H9 (cell line): Measurements from ENCODE around the gene HAUS1. TPM values are rescaled to one million over a fixed set of nuclear protein-coding genes. Genes with fewer than 3 reads are reported as not detected.

ENCODE experiments used
- DNase-seq: peaks from one replicate; pipeline ENCODE4 v3.0.0-alpha.2; 2017
- H2AFZ ChIP-seq: one replicate; pipeline ENCODE4 v1.6.1; 2013; ENCODE audit warnings: mild to moderate bottlenecking, low read length, control low read depth, moderate library complexity
- H2AK5ac ChIP-seq: 2 replicates; pipeline ENCODE4 v1.6.1; 2013; ENCODE audit warnings: low read length, control low read depth, mixed read lengths; ENCODE audit not compliant: insufficient read length
- H2BK120ac ChIP-seq: one replicate; pipeline ENCODE4 v1.6.1; 2013; ENCODE audit warnings: low read depth, mild to moderate bottlenecking, low read length, control low read depth, inconsistent platforms; ENCODE audit not compliant: poor library complexity, severe bottlenecking
- H2BK12ac ChIP-seq: 2 replicates; pipeline ENCODE4 v1.6.1; 2013; ENCODE audit warnings: low read length, control low read depth, mixed read lengths, low read depth; ENCODE audit not compliant: insufficient read length
- H2BK15ac ChIP-seq: 2 replicates; pipeline ENCODE4 v1.6.1; 2013; ENCODE audit warnings: low read depth, low read length, control low read depth
- H2BK20ac ChIP-seq: one replicate; pipeline ENCODE4 v1.6.1; 2013; ENCODE audit warnings: low read depth, mild to moderate bottlenecking, low read length, control low read depth, inconsistent platforms; ENCODE audit not compliant: poor library complexity, severe bottlenecking
- H2BK5ac ChIP-seq: 2 replicates; pipeline ENCODE4 v1.6.1; 2013; ENCODE audit warnings: low read length, control low read depth, mixed read lengths; ENCODE audit not compliant: insufficient read length
- H3K14ac ChIP-seq: 2 replicates; pipeline ENCODE4 v1.6.1; 2013; ENCODE audit warnings: low read length, control low read depth; ENCODE audit not compliant: insufficient read depth
- H3K18ac ChIP-seq: 2 replicates; pipeline ENCODE4 v1.6.1; 2013; ENCODE audit warnings: low read depth, mild to moderate bottlenecking, mixed read lengths, low read length, control low read depth; ENCODE audit not compliant: insufficient read length
- H3K23ac ChIP-seq: 2 replicates; pipeline ENCODE4 v1.6.1; 2013; ENCODE audit warnings: low read length, control low read depth, mixed read lengths, low read depth; ENCODE audit not compliant: insufficient read length
- H3K23me2 ChIP-seq: 2 replicates; pipeline ENCODE4 v1.6.1; 2013; ENCODE audit warnings: low read depth, mild to moderate bottlenecking, mixed read lengths, low read length, control low read depth; ENCODE audit not compliant: insufficient read length, poor library complexity, severe bottlenecking
- H3K27ac ChIP-seq: 2 replicates; pipeline ENCODE4 v1.5.1; 2013; ENCODE audit warnings: low read length, control low read depth, mixed read lengths, low read depth; ENCODE audit not compliant: insufficient read length
- H3K27me3 ChIP-seq: 2 replicates; pipeline ENCODE4 v1.6.1; 2013; ENCODE audit warnings: low read length, control low read depth, inconsistent platforms; ENCODE audit not compliant: insufficient read depth
- H3K4ac ChIP-seq: 2 replicates; pipeline ENCODE4 v1.6.1; 2013; ENCODE audit warnings: low read depth, mild to moderate bottlenecking, control low read depth, inconsistent platforms, low read length, moderate library complexity
- H3K4me1 ChIP-seq: 2 replicates; pipeline ENCODE4 v1.6.1; 2013; ENCODE audit warnings: low read length, control low read depth, inconsistent platforms; ENCODE audit not compliant: insufficient read depth
- H3K4me2 ChIP-seq: 2 replicates; pipeline ENCODE4 v1.6.1; 2013; ENCODE audit warnings: low read length, control low read depth, mixed read lengths; ENCODE audit not compliant: insufficient read length, insufficient read depth
- H3K56ac ChIP-seq: 2 replicates; pipeline ENCODE4 v1.6.1; 2013; ENCODE audit warnings: low read depth, mild to moderate bottlenecking, mixed read lengths, low read length, control low read depth; ENCODE audit not compliant: insufficient read length
- H3K79me1 ChIP-seq: 2 replicates; pipeline ENCODE4 v1.6.1; 2013; ENCODE audit warnings: low read depth, mild to moderate bottlenecking, moderate library complexity, low read length, control low read depth, inconsistent platforms; ENCODE audit not compliant: insufficient read depth, poor library complexity, severe bottlenecking
- H3K79me2 ChIP-seq: 2 replicates; pipeline ENCODE4 v1.6.1; 2013; ENCODE audit warnings: low read length, control low read depth, inconsistent platforms; ENCODE audit not compliant: insufficient read depth
- H3K9ac ChIP-seq: 2 replicates; pipeline ENCODE4 v1.6.1; 2013; ENCODE audit warnings: low read length, control low read depth, mixed read lengths; ENCODE audit not compliant: insufficient read length; ENCODE audit errors: extremely low read depth
- H3K9me3 ChIP-seq: one replicate; pipeline ENCODE4 v1.6.1; 2013; ENCODE audit warnings: low read depth, low read length, inconsistent platforms; ENCODE audit not compliant: control insufficient read depth
- H3T11ph ChIP-seq: one replicate; pipeline ENCODE4 v1.6.1; 2013; ENCODE audit warnings: mild to moderate bottlenecking, low read length, control low read depth, inconsistent platforms
- H4K20me1 ChIP-seq: one replicate; pipeline ENCODE4 v1.6.1; 2013; ENCODE audit not compliant: control insufficient read depth, insufficient read length, insufficient read depth
- H4K5ac ChIP-seq: 2 replicates; pipeline ENCODE4 v1.6.1; 2013; ENCODE audit warnings: low read depth, mild to moderate bottlenecking, mixed read lengths, low read length, control low read depth; ENCODE audit not compliant: insufficient read length
- H4K8ac ChIP-seq: replicated peaks from 2 replicates; pipeline ENCODE4 v1.6.1; 2013; ENCODE audit warnings: low read length, control low read depth, mixed read lengths, low read depth; ENCODE audit not compliant: insufficient read length
- H4K91ac ChIP-seq: 2 replicates; pipeline ENCODE4 v1.6.1; 2013; ENCODE audit warnings: low read depth, mild to moderate bottlenecking, moderate library complexity, mixed read lengths, low read length, control low read depth; ENCODE audit not compliant: insufficient read length
- H3K27ac Mint-ChIP-seq, 3 experiments: 2 replicates in 2 of 3; 3 replicates in 1 of 3; pipeline ENCODE4 v1.8.0; 2020 to 2021; ENCODE audit warnings: mixed read lengths in 3 of 3, mild to moderate bottlenecking in 1 of 3, moderate library complexity in 1 of 3
- H3K27me3 Mint-ChIP-seq: 2 replicates; pipeline ENCODE4 v1.8.0; 2021; ENCODE audit warnings: low read depth, mild to moderate bottlenecking, moderate library complexity, mixed read lengths
- H3K36me3 Mint-ChIP-seq, 3 experiments: 2 replicates in 2 of 3; 3 replicates in 1 of 3; pipeline ENCODE4 v1.8.0; 2020 to 2021; ENCODE audit warnings: low read depth in 3 of 3, mixed read lengths in 3 of 3; ENCODE audit not compliant: insufficient read depth in 1 of 3
- H3K4me1 Mint-ChIP-seq, 2 experiments: 2 replicates each; pipeline ENCODE4 v1.8.0; 2020; ENCODE audit warnings: mixed read lengths in 2 of 2
- H3K4me3 Mint-ChIP-seq, 2 experiments: 2 replicates in 1 of 2; 3 replicates in 1 of 2; pipeline ENCODE4 v1.8.0; 2020 to 2021; ENCODE audit warnings: mild to moderate bottlenecking in 2 of 2, mixed read lengths in 2 of 2, moderate library complexity in 1 of 2
- H3K9me3 Mint-ChIP-seq, 2 experiments: 2 replicates in 1 of 2; 3 replicates in 1 of 2; pipeline ENCODE4 v1.8.0; 2020; ENCODE audit warnings: mild to moderate bottlenecking in 2 of 2, mixed read lengths in 2 of 2, moderate library complexity in 1 of 2
- WGBS: extraction: QIAGEN DNeasy Blood & Tissue Kit; methylation state at CpG from one replicate; pipeline ENCODE4 v1.1.7; 2013; ENCODE audit warnings: missing lambda C conversion rate, low lambda C conversion rate, mixed read lengths; ENCODE audit not compliant: insufficient read length; ENCODE audit errors: extremely low coverage; 5-methylcytosine and 5-hydroxymethylcytosine counted together
- total RNA-seq: library from RNA; stranded (reverse); gene quantifications from 2 replicates; pipeline ENCODE4 v1.2.1, GENCODE V29; 2021
- TF ChIP-seq, protein P1 (sequence below): fragments of 200-600 bp; sonication (generic); conservative IDR thresholded peaks from 3 replicates; pipeline ENCODE4 v1.8.0; 2021; ENCODE audit warnings: antibody characterized with exemption, mild to moderate bottlenecking

The HAUS1 gene
- total RNA-seq, 1 experiment from 2014 or later: 87.0 TPM

DNA sequence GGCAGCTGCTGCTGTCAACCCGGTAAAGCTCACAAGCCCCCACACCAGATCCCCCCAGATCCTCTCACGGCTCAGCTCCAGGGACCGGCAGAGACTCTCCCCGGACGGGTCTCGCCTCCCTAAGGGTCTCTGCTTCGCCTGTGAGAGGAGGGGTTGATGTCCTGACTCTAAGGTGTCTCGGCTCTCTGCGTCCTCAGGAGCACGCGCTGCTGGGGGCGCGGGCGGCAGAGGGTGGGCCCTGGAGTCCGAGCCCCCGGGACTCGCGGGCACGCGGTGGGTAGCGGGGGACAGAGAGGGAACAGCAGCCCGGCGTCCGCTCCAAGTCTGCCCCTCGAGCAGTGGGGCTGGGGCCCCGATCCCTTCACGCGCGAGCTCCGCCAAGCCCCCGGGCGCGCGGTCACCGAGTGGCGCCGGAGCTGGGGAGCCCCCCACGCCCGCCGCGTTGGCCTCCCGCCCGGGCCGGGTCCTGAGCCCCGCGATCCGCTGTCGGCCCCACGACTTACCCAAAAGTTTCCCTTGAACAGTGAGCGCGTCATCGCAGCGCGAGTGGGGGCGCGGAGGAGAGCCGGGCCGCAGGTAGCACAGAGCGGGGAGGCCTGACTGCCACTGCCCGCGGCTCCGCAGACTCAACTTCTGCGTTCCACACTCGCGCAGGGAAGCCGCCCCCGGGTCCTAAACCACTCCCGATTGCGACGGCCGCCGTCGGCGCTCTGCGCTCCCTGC, 32.4 kb upstream of the HAUS1 start, which contains the start of gene PSTPIP2:
Gene PSTPIP2 (minus strand): TSS at position 608 of the 723 bp plus-strand sequence. CDS start 72 bp downstream, at position 536.
- H4K91ac ChIP-seq: no peak within 1 kb of the TSS
- H3K18ac ChIP-seq: no peak within 1 kb of the TSS
- peak; percentile 49 for DNase-seq
- TF ChIP-seq, protein P1, sequence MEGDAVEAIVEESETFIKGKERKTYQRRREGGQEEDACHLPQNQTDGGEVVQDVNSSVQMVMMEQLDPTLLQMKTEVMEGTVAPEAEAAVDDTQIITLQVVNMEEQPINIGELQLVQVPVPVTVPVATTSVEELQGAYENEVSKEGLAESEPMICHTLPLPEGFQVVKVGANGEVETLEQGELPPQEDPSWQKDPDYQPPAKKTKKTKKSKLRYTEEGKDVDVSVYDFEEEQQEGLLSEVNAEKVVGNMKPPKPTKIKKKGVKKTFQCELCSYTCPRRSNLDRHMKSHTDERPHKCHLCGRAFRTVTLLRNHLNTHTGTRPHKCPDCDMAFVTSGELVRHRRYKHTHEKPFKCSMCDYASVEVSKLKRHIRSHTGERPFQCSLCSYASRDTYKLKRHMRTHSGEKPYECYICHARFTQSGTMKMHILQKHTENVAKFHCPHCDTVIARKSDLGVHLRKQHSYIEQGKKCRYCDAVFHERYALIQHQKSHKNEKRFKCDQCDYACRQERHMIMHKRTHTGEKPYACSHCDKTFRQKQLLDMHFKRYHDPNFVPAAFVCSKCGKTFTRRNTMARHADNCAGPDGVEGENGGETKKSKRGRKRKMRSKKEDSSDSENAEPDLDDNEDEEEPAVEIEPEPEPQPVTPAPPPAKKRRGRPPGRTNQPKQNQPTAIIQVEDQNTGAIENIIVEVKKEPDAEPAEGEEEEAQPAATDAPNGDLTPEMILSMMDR: no peak
- H2BK5ac ChIP-seq: no peak within 1 kb of the TSS
- peak within 1 kb of the TSS; percentile 76 for H3K14ac ChIP-seq
- peaks cover 5% of the 10 kb centered on the region for H3K27me3 ChIP-seq
- no peak within 1 kb of the TSS for H3K23ac ChIP-seq
- no peak within 1 kb of the TSS for H4K5ac ChIP-seq
- Mint-ChIP-seq H3K27me3 (peaks cover 30% of the 10 kb centered on the region), H3K36me3 (peaks cover 0 to 5% (median 1%) of the 10 kb centered on the region in 3 experiments; a peak in 3 of 7 replicates), H3K27ac (peak within 1 kb of the TSS in 1 of 3 experiments; percentile 44; a peak in 1 of 7 replicates), H3K4me3 (peak within 1 kb of the TSS; percentile 72 to 85), H3K9me3 (peaks cover 0 to 1% of the 10 kb centered on the region in 2 experiments; a peak in 1 of 5 replicates), H3K4me1 (peaks cover 8% of the 10 kb centered on the region in 2 experiments)
- H3K79me1 ChIP-seq: no peaks in the 10 kb centered on the region
- no peak within 1 kb of the TSS for H3K9ac ChIP-seq
- no peak within 1 kb of the TSS for H2AK5ac ChIP-seq
- no peak within 1 kb of the TSS for H4K8ac ChIP-seq
- no peak within 1 kb of the TSS for H2BK15ac ChIP-seq
- no peak within 1 kb of the TSS for H3K27ac ChIP-seq
- no peak within 1 kb of the TSS for H3K4ac ChIP-seq
- H3K23me2 ChIP-seq: peaks cover 10% of the 10 kb centered on the region
- peak within 1 kb of the TSS; percentile 78 for H3K4me2 ChIP-seq
- H3K56ac ChIP-seq: no peak within 1 kb of the TSS
- H2BK120ac ChIP-seq: no peak within 1 kb of the TSS
- no peak within 1 kb of the TSS for H3T11ph ChIP-seq
- H3K79me2 ChIP-seq: no peaks in the 10 kb centered on the region
- H2BK12ac ChIP-seq: no peak within 1 kb of the TSS
- no CpG with 5 or more reads among the region's 75 CpGs for WGBS
- no peak within 1 kb of the TSS for H2AFZ ChIP-seq
- no peaks in the 10 kb centered on the region for H3K4me1 ChIP-seq
- H3K9me3 ChIP-seq: no peaks in the 10 kb centered on the region
- no peaks in the 10 kb centered on the region for H4K20me1 ChIP-seq
- no peak within 1 kb of the TSS for H2BK20ac ChIP-seq
